PFSK-1 (cell line): ENCODE measurements around the gene ARL9.

ENCODE experiments used
- FOXP2 ChIP-seq: optimal IDR thresholded peaks from 2 replicates; pipeline ENCODE3; 2011; ENCODE audit warnings: borderline replicate concordance, control low read depth, inconsistent platforms; ENCODE audit not compliant: insufficient read depth; ENCODE audit errors: extremely low read length, extremely low read depth
- POLR2AphosphoS5 ChIP-seq: IDR thresholded peaks from 2 replicates; pipeline ENCODE4 v1.6.1; 2012; ENCODE audit warnings: low read depth, mild to moderate bottlenecking, control low read depth, low read length, moderate library complexity
- REST ChIP-seq, 2 experiments: IDR thresholded peaks; 2 replicates each; pipeline versions ENCODE4 v1.6.1 to v1.8.0; 2011 to 2012; ENCODE audit warnings: low read depth in 2 of 2, low read length in 2 of 2, control low read depth in 1 of 2, inconsistent platforms in 1 of 2, mild to moderate bottlenecking in 1 of 2, moderate library complexity in 1 of 2; ENCODE audit not compliant: insufficient read depth in 1 of 2
- SIN3A ChIP-seq: IDR thresholded peaks from 2 replicates; pipeline ENCODE4 v1.6.1; 2012; ENCODE audit warnings: mild to moderate bottlenecking, low read length, moderate library complexity, borderline replicate concordance; ENCODE audit not compliant: insufficient read depth
- TAF1 ChIP-seq: IDR thresholded peaks from 2 replicates; pipeline ENCODE4 v1.6.1; 2012; ENCODE audit warnings: low read length, control low read depth, borderline replicate concordance; ENCODE audit not compliant: insufficient read depth

- TF ChIP-seq TAF1 (no peak), SIN3A (no peak), POLR2AphosphoS5 (no peak), REST (IDR thresholded peaks at IDR 0.05; ENCODE audit: insufficient read depth in 1 of 2, low read depth in 2 of 2, low read length in 2 of 2) (no peak), FOXP2 (no peak)
These were observed 29.7 kb upstream of the ARL9 start for GRCh38 chr4:56475917-56476316.
